ENCODE results near the gene IL26. TPM values are rescaled to one million over a fixed set of nuclear protein-coding genes. Genes with fewer than 3 reads are reported as not detected.

The IL26 gene
- total RNA-seq, 6 experiments from 2014 or later, result not detected

DNA sequence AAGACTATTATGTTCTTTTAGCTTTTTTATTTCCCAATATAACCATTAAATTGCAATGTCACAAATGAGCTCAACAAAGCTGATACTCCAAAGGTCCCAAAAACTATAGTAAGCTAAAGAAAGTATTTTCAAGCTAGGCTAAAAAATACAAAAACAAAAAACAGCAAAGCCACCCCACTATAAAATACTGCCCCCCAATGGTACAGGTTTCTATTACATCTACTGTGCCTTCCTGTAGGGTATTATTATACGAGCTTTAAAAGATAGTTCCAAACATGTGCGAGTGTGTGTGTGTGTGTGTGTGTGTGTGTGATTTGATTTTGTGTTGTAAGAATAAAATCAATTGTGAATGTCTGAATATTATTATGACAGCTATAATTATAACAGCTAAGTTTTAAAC is 67.2 kb downstream of the IL26 start:
- Histone ChIP-seq H3K27ac (no peak overlapping the region), H3K36me3 (no peaks in the 10 kb centered on the region), H3K4me3 (no peak overlapping the region), H3K9me3 (no peaks in the 10 kb centered on the region), H3K4me1 (no peaks in the 10 kb centered on the region), H3K27me3 (no peaks in the 10 kb centered on the region)
- TF ChIP-seq, protein P1, sequence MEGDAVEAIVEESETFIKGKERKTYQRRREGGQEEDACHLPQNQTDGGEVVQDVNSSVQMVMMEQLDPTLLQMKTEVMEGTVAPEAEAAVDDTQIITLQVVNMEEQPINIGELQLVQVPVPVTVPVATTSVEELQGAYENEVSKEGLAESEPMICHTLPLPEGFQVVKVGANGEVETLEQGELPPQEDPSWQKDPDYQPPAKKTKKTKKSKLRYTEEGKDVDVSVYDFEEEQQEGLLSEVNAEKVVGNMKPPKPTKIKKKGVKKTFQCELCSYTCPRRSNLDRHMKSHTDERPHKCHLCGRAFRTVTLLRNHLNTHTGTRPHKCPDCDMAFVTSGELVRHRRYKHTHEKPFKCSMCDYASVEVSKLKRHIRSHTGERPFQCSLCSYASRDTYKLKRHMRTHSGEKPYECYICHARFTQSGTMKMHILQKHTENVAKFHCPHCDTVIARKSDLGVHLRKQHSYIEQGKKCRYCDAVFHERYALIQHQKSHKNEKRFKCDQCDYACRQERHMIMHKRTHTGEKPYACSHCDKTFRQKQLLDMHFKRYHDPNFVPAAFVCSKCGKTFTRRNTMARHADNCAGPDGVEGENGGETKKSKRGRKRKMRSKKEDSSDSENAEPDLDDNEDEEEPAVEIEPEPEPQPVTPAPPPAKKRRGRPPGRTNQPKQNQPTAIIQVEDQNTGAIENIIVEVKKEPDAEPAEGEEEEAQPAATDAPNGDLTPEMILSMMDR (IDR thresholded peaks at IDR 0.05), result peak; percentile 26 to 43 (median 36)
- no peak for TF ChIP-seq POLR2A (IDR thresholded peaks at IDR 0.05)
- WGBS (ENCODE audit: insufficient coverage, low coverage, low lambda C conversion rate, missing lambda C conversion rate), result 4% methylated on average over 2 of the region's 2 CpGs
- DNase-seq (no peak), ATAC-seq (peak; percentile 34 to 65 (median 60))
- intact Hi-C loops (cut with DNase I), result no loop called here

DNA sequence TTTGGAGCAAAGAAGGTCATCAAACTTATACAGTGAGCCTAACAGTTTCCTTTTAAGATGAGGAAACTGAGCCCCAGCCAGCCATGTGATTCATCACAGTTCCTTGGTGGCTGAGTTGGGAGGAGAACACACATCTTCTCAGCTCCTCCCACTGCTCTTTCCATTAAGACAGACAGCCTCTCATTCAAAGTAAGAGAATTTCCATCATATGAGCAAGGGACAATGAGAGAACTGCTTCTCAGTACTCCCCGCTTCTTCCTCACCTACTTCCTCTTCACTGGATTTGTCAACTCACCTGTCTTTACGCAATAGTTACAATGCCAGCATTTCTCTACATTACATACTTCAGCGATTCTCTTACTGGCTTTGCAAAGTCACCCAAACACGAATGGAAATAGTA is 68.2 kb downstream of the IL26 start:
- no peaks in the 10 kb centered on the region for H3K4me1 ChIP-seq
- no peak overlapping the region for H3K4me3 ChIP-seq
- no peaks in the 10 kb centered on the region for H3K36me3 ChIP-seq
- intact Hi-C loops (cut with DNase I), result no loop called here
- H3K27me3 ChIP-seq, result no peaks in the 10 kb centered on the region
- ATAC-seq (no peak), DNase-seq (no peak)
- WGBS (ENCODE audit: insufficient coverage, low coverage, low lambda C conversion rate, missing lambda C conversion rate), result 43% methylated on average over 4 of the region's 4 CpGs
- TF ChIP-seq POLR2A (IDR thresholded peaks at IDR 0.05), result no peak
- TF ChIP-seq, protein P1 (IDR thresholded peaks at IDR 0.05), result no peak
- no peak overlapping the region for H3K27ac ChIP-seq
- H3K9me3 ChIP-seq, result no peaks in the 10 kb centered on the region

DNA sequence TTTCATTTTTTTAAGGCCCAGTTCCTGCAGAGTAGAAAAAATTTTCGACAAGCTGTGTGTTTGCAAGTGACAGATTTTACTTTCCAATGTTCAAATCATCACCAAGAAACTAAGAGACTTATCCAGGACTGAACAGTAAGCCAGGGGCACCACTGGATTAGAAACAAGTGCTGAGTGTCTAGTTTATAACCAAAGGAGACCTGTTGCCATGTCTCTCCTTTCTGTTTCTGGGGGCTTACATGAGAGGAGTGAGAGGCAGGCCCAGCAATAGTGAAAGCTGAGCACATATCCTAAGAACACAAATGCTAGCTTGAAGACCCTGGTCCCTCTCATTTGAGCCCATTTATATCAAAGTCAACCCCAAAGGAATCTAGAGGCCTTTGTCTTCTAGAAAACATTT is 69.0 kb downstream of the IL26 start:
- TF ChIP-seq, protein P1 (IDR thresholded peaks at IDR 0.05), result no peak
- no peak for TF ChIP-seq POLR2A (IDR thresholded peaks at IDR 0.05)
- H3K27me3 ChIP-seq, result no peaks in the 10 kb centered on the region
- no peak for ATAC-seq
- H3K9me3 ChIP-seq, result no peaks in the 10 kb centered on the region
- H3K36me3 ChIP-seq, result no peaks in the 10 kb centered on the region
- no peak for DNase-seq
- H3K4me1 ChIP-seq, result no peaks in the 10 kb centered on the region
- intact Hi-C loops (cut with DNase I), result no loop called here
- WGBS (ENCODE audit: insufficient coverage, low coverage, low lambda C conversion rate, missing lambda C conversion rate), result 11% methylated on average over 1 of the region's 1 CpG
- no peak overlapping the region for H3K4me3 ChIP-seq
- H3K27ac ChIP-seq, result no peak overlapping the region

DNA sequence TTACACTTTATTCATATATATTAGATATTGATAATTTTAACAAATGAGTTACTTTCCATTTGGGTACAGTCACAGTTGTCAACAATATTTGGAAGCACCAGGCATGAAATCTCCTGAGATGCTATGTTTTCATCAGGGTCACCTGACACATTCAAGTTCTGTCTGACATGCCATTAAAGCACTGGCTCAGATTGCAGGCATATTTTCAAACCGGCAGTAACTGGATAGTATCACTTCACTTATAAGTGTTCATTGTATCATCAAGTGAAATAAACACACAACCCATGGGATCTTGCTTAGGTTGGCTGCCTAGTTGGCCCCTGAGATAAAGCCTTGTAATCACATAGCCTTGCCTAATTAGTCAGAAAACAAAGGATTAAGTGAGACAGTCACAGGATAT is 70.8 kb downstream of the IL26 start:
- intact Hi-C loops (cut with DNase I), result no loop called here
- Histone ChIP-seq H3K36me3 (no peaks in the 10 kb centered on the region), H3K4me1 (no peaks in the 10 kb centered on the region), H3K27me3 (no peaks in the 10 kb centered on the region), H3K27ac (no peak overlapping the region), H3K9me3 (no peaks in the 10 kb centered on the region), H3K4me3 (no peak overlapping the region)
- no peak for ATAC-seq
- WGBS (ENCODE audit: insufficient coverage, low coverage, low lambda C conversion rate, missing lambda C conversion rate), result 67% methylated on average over 1 of the region's 1 CpG
- DNase-seq, result no peak
- TF ChIP-seq, protein P1 (IDR thresholded peaks at IDR 0.05), result no peak
- TF ChIP-seq POLR2A (IDR thresholded peaks at IDR 0.05), result no peak

Other genes with a start within 250 kb of the IL26 start
- gene IFNG-AS1, start 236.4 kb downstream of the IL26 start, total RNA-seq, result under 1 TPM in 1 of 6 experiments, not detected in 5; 0.24 TPM
- under 1 TPM in 1 of 6 experiments, not detected in 5; 0.18 TPM for gene IFNG, start 66.1 kb downstream of the IL26 start, total RNA-seq
- not detected for gene IL22, start 27.8 kb upstream of the IL26 start, total RNA-seq
- 1 to 10 TPM; 2.9 to 6.6 (median 4.1) TPM for gene MDM1, start 106.6 kb upstream of the IL26 start, total RNA-seq

All from right lobe of liver (tissue), 6 donors.